ENCODE data around the gene TM4SF5. TPM values are rescaled to one million over a fixed set of nuclear protein-coding genes. Genes with fewer than 3 reads are reported as not detected.

The TM4SF5 gene
- total and polyA plus RNA-seq, 2 of the 8 experiments (the other 6 are each of a cell fraction or from before 2014, with no cell fraction given) = not detected

DNA sequence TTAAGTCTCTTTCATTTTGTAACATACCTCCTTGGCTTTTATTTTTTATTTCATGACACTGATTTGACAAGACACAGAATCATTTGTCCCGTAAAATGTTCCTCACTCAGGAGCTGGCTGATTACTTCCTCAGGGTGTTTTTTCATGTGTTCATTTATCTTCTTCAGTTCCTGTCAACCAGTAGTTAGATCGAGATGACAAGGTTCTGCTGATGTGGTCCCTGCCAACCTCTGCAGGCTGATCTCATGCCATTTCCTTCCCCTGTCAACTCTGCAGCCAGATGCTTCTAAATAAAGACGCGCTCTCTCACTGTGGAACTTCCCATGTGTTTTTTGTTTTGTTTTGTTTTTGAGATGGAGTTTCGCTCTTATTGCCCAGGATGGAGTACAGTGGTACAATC is 23.8 kb upstream of the TM4SF5 start:
- H3K23me2 ChIP-seq (ENCODE audit: low read depth, low read length) = peaks cover 7% of the 10 kb centered on the region; the same call in 1 of the 2 replicates
- no peak overlapping the region for H3K4me2 ChIP-seq (ENCODE audit: insufficient read depth in 1 of 2, low read depth in 2 of 2, low read length in 2 of 2)
- H3K14ac ChIP-seq (ENCODE audit: insufficient read length) = no peak overlapping the region
- no peak overlapping the region for H2BK15ac ChIP-seq (ENCODE audit: low read length)
- H3K79me1 ChIP-seq (ENCODE audit: low read depth, low read length) = no peaks in the 10 kb centered on the region
- H2BK120ac ChIP-seq (replicated peaks; ENCODE audit: low read depth, low read length) = no peak overlapping the region
- H3K27ac ChIP-seq (ENCODE audit: low read depth, low read length) = no peak overlapping the region
- H3K4me3 ChIP-seq (ENCODE audit: extremely low read depth in 1 of 4, insufficient read depth in 2 of 4, low read depth in 3 of 4, low read length in 4 of 4) = no peak overlapping the region
- H3K18ac ChIP-seq (ENCODE audit: extremely low read depth, low read length) = no peak overlapping the region
- DNase-seq (ENCODE audit: low read depth in 1 of 2, low spot score in 2 of 2) (no peak), FAIRE-seq (no peak)
- no peaks in the 10 kb centered on the region for H3K79me2 ChIP-seq (ENCODE audit: control insufficient read depth in 1 of 2, insufficient read depth in 2 of 2, low read length in 2 of 2)
- H3K9me3 ChIP-seq (ENCODE audit: insufficient read depth in 2 of 2, low read depth in 1 of 2, low read length in 1 of 2) = no peaks in the 10 kb centered on the region
- H2AFZ ChIP-seq (ENCODE audit: low read length) = no peak overlapping the region
- TF ChIP-seq POLR2AphosphoS5 (IDR thresholded peaks at IDR 0.05; ENCODE audit: low read depth, low read length) = no peak
- TF ChIP-seq MAFK (IDR thresholded peaks at IDR 0.05; ENCODE audit: low read depth, low read length) = no peak
- no peak for TF ChIP-seq BRCA1 (IDR thresholded peaks at IDR 0.05; ENCODE audit: low read depth, low read length)
- no peak for TF ChIP-seq SUZ12 (IDR thresholded peaks at IDR 0.05; ENCODE audit: low read length)
- TF ChIP-seq, protein P1, sequence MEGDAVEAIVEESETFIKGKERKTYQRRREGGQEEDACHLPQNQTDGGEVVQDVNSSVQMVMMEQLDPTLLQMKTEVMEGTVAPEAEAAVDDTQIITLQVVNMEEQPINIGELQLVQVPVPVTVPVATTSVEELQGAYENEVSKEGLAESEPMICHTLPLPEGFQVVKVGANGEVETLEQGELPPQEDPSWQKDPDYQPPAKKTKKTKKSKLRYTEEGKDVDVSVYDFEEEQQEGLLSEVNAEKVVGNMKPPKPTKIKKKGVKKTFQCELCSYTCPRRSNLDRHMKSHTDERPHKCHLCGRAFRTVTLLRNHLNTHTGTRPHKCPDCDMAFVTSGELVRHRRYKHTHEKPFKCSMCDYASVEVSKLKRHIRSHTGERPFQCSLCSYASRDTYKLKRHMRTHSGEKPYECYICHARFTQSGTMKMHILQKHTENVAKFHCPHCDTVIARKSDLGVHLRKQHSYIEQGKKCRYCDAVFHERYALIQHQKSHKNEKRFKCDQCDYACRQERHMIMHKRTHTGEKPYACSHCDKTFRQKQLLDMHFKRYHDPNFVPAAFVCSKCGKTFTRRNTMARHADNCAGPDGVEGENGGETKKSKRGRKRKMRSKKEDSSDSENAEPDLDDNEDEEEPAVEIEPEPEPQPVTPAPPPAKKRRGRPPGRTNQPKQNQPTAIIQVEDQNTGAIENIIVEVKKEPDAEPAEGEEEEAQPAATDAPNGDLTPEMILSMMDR (IDR thresholded peaks at IDR 0.05; ENCODE audit: control extremely low read depth in 1 of 3, insufficient read depth in 1 of 3, low read depth in 1 of 3, low read length in 3 of 3) = no peak
- TF ChIP-seq EGR1 (IDR thresholded peaks at IDR 0.05; ENCODE audit: borderline replicate concordance, low read depth, low read length) = no peak
- TF ChIP-seq ZNF274 (IDR thresholded peaks at IDR 0.05; ENCODE audit: borderline replicate concordance, extremely low read depth, low read length) = no peak
- no peak for TF ChIP-seq SP4 (IDR thresholded peaks at IDR 0.05; ENCODE audit: low read length)
- H2AK5ac ChIP-seq (ENCODE audit: low read depth, low read length) = no peak overlapping the region
- no peak overlapping the region for H3K56ac ChIP-seq (replicated peaks; ENCODE audit: insufficient read length, low read depth, low read length)
- no peak overlapping the region for H2BK5ac ChIP-seq (ENCODE audit: low read depth, low read length)
- peaks cover 0 to 9% (median 5%) of the 10 kb centered on the region in 4 experiments; a peak in 4 of 7 replicates for H3K27me3 ChIP-seq (replicated peaks in 1 of 4; ENCODE audit: control insufficient read depth in 3 of 4, extremely low read depth in 1 of 4, insufficient read depth in 3 of 4, low read length in 3 of 4)
- no peak overlapping the region for H3K9ac ChIP-seq (replicated peaks in 1 of 4; ENCODE audit: extremely low read depth in 1 of 4, low read depth in 3 of 4, low read length in 3 of 4)
- no peak overlapping the region for H4K91ac ChIP-seq (replicated peaks; ENCODE audit: insufficient read length, low read length)
- no peak overlapping the region for H3K4ac ChIP-seq (replicated peaks; ENCODE audit: insufficient read length, low read depth, low read length)
- H4K5ac ChIP-seq (ENCODE audit: insufficient read length, low read depth, low read length) = no peak overlapping the region
- no peak overlapping the region for H2BK20ac ChIP-seq (ENCODE audit: low read length)
- ChIA-PET CTCF (ENCODE audit: partially characterized antibody) (interaction anchor here (0.7 to 1.3 kb wide), 3 partner anchors 39 to 134 kb away, joined by 3 to 7 read pairs (median 3); no protein-coding TSS in a partner anchor), POLR2A (ENCODE audit: partially characterized antibody) (interaction anchor here (0.6 to 1.6 kb wide), 2 partner anchors 31 to 43 kb away, joined by 3 to 8 read pairs; partner anchors contain the start of gene PELP1)
- H4K20me1 ChIP-seq (replicated peaks in 1 of 2; ENCODE audit: control insufficient read depth in 1 of 2, insufficient read depth in 2 of 2, low read length in 2 of 2) = no peaks in the 10 kb centered on the region
- H3K36me3 ChIP-seq (ENCODE audit: control insufficient read depth in 2 of 4, insufficient read depth in 4 of 4, low read length in 3 of 4) = no peaks in the 10 kb centered on the region
- no peak overlapping the region for H3K23ac ChIP-seq (ENCODE audit: insufficient read length)
- H4K8ac ChIP-seq (ENCODE audit: extremely low read depth, insufficient read depth, low read length) = no peak overlapping the region
- WGBS, 2 experiments (ENCODE audit: extremely low coverage in 1 of 2, insufficient coverage in 1 of 2, insufficient read length in 1 of 2, insufficient replicate concordance in 2 of 2, low coverage in 1 of 2, low lambda C conversion rate in 2 of 2, missing lambda C conversion rate in 1 of 2) = 93% methylated on average over 5 of the region's 5 CpGs; no CpG with 5 or more reads in 1 of the 2 experiments
- H3K4me1 ChIP-seq (replicated peaks in 1 of 4; ENCODE audit: control insufficient read depth in 3 of 4, insufficient read depth in 4 of 4, low read length in 3 of 4) = peaks cover 0 to 3% (median under 1%) of the 10 kb centered on the region in 4 experiments; a peak in 3 of 7 replicates
- H2BK12ac ChIP-seq (ENCODE audit: low read depth, low read length) = no peak overlapping the region
